Measurements from ENCODE around the gene TYMP.

DNA sequence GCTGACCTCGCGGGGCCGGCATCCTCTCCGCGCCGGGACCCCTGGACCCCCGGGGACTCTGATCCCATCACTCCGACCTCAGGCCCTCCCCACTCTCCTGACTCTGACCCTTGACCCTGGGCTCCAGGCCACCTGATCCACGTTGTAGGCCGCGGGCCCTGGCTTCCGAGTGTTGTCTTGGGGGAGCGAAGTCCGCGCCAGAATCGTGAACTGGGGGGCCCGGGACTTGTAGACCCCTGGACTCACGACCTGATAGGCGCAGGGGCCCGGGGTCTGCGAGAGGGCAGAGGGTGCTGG, 716 bp upstream of the TYMP start:
- TF ChIP-seq, protein P1, sequence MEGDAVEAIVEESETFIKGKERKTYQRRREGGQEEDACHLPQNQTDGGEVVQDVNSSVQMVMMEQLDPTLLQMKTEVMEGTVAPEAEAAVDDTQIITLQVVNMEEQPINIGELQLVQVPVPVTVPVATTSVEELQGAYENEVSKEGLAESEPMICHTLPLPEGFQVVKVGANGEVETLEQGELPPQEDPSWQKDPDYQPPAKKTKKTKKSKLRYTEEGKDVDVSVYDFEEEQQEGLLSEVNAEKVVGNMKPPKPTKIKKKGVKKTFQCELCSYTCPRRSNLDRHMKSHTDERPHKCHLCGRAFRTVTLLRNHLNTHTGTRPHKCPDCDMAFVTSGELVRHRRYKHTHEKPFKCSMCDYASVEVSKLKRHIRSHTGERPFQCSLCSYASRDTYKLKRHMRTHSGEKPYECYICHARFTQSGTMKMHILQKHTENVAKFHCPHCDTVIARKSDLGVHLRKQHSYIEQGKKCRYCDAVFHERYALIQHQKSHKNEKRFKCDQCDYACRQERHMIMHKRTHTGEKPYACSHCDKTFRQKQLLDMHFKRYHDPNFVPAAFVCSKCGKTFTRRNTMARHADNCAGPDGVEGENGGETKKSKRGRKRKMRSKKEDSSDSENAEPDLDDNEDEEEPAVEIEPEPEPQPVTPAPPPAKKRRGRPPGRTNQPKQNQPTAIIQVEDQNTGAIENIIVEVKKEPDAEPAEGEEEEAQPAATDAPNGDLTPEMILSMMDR (conservative IDR thresholded peaks at IDR 0.05), result no peak
- TF ChIP-seq EZH2 (IDR thresholded peaks at IDR 0.05; ENCODE audit: low read depth), result no peak
